H9 (cell line): Measurements from ENCODE around the gene TGM3. TPM values are rescaled to one million over a fixed set of nuclear protein-coding genes. Genes with fewer than 3 reads are reported as not detected.

Source experiments
- DNase-seq: peaks from one replicate; pipeline ENCODE4 v3.0.0-alpha.2; 2017
- H2AFZ ChIP-seq: one replicate; pipeline ENCODE4 v1.6.1; 2013; ENCODE audit warnings: mild to moderate bottlenecking, low read length, control low read depth, moderate library complexity
- H2AK5ac ChIP-seq: 2 replicates; pipeline ENCODE4 v1.6.1; 2013; ENCODE audit warnings: low read length, control low read depth, mixed read lengths; ENCODE audit not compliant: insufficient read length
- H2BK120ac ChIP-seq: one replicate; pipeline ENCODE4 v1.6.1; 2013; ENCODE audit warnings: low read depth, mild to moderate bottlenecking, low read length, control low read depth, inconsistent platforms; ENCODE audit not compliant: poor library complexity, severe bottlenecking
- H2BK12ac ChIP-seq: 2 replicates; pipeline ENCODE4 v1.6.1; 2013; ENCODE audit warnings: low read length, control low read depth, mixed read lengths, low read depth; ENCODE audit not compliant: insufficient read length
- H2BK15ac ChIP-seq: 2 replicates; pipeline ENCODE4 v1.6.1; 2013; ENCODE audit warnings: low read depth, low read length, control low read depth
- H2BK20ac ChIP-seq: one replicate; pipeline ENCODE4 v1.6.1; 2013; ENCODE audit warnings: low read depth, mild to moderate bottlenecking, low read length, control low read depth, inconsistent platforms; ENCODE audit not compliant: poor library complexity, severe bottlenecking
- H2BK5ac ChIP-seq: 2 replicates; pipeline ENCODE4 v1.6.1; 2013; ENCODE audit warnings: low read length, control low read depth, mixed read lengths; ENCODE audit not compliant: insufficient read length
- H3K14ac ChIP-seq: 2 replicates; pipeline ENCODE4 v1.6.1; 2013; ENCODE audit warnings: low read length, control low read depth; ENCODE audit not compliant: insufficient read depth
- H3K18ac ChIP-seq: 2 replicates; pipeline ENCODE4 v1.6.1; 2013; ENCODE audit warnings: low read depth, mild to moderate bottlenecking, mixed read lengths, low read length, control low read depth; ENCODE audit not compliant: insufficient read length
- H3K23ac ChIP-seq: 2 replicates; pipeline ENCODE4 v1.6.1; 2013; ENCODE audit warnings: low read length, control low read depth, mixed read lengths, low read depth; ENCODE audit not compliant: insufficient read length
- H3K23me2 ChIP-seq: 2 replicates; pipeline ENCODE4 v1.6.1; 2013; ENCODE audit warnings: low read depth, mild to moderate bottlenecking, mixed read lengths, low read length, control low read depth; ENCODE audit not compliant: insufficient read length, poor library complexity, severe bottlenecking
- H3K27ac ChIP-seq: 2 replicates; pipeline ENCODE4 v1.5.1; 2013; ENCODE audit warnings: low read length, control low read depth, mixed read lengths, low read depth; ENCODE audit not compliant: insufficient read length
- H3K27me3 ChIP-seq: 2 replicates; pipeline ENCODE4 v1.6.1; 2013; ENCODE audit warnings: low read length, control low read depth, inconsistent platforms; ENCODE audit not compliant: insufficient read depth
- H3K4ac ChIP-seq: 2 replicates; pipeline ENCODE4 v1.6.1; 2013; ENCODE audit warnings: low read depth, mild to moderate bottlenecking, control low read depth, inconsistent platforms, low read length, moderate library complexity
- H3K4me1 ChIP-seq: 2 replicates; pipeline ENCODE4 v1.6.1; 2013; ENCODE audit warnings: low read length, control low read depth, inconsistent platforms; ENCODE audit not compliant: insufficient read depth
- H3K4me2 ChIP-seq: 2 replicates; pipeline ENCODE4 v1.6.1; 2013; ENCODE audit warnings: low read length, control low read depth, mixed read lengths; ENCODE audit not compliant: insufficient read length, insufficient read depth
- H3K56ac ChIP-seq: 2 replicates; pipeline ENCODE4 v1.6.1; 2013; ENCODE audit warnings: low read depth, mild to moderate bottlenecking, mixed read lengths, low read length, control low read depth; ENCODE audit not compliant: insufficient read length
- H3K79me1 ChIP-seq: 2 replicates; pipeline ENCODE4 v1.6.1; 2013; ENCODE audit warnings: low read depth, mild to moderate bottlenecking, moderate library complexity, low read length, control low read depth, inconsistent platforms; ENCODE audit not compliant: insufficient read depth, poor library complexity, severe bottlenecking
- H3K79me2 ChIP-seq: 2 replicates; pipeline ENCODE4 v1.6.1; 2013; ENCODE audit warnings: low read length, control low read depth, inconsistent platforms; ENCODE audit not compliant: insufficient read depth
- H3K9ac ChIP-seq: 2 replicates; pipeline ENCODE4 v1.6.1; 2013; ENCODE audit warnings: low read length, control low read depth, mixed read lengths; ENCODE audit not compliant: insufficient read length; ENCODE audit errors: extremely low read depth
- H3K9me3 ChIP-seq: one replicate; pipeline ENCODE4 v1.6.1; 2013; ENCODE audit warnings: low read depth, low read length, inconsistent platforms; ENCODE audit not compliant: control insufficient read depth
- H3T11ph ChIP-seq: one replicate; pipeline ENCODE4 v1.6.1; 2013; ENCODE audit warnings: mild to moderate bottlenecking, low read length, control low read depth, inconsistent platforms
- H4K20me1 ChIP-seq: one replicate; pipeline ENCODE4 v1.6.1; 2013; ENCODE audit not compliant: control insufficient read depth, insufficient read length, insufficient read depth
- H4K5ac ChIP-seq: 2 replicates; pipeline ENCODE4 v1.6.1; 2013; ENCODE audit warnings: low read depth, mild to moderate bottlenecking, mixed read lengths, low read length, control low read depth; ENCODE audit not compliant: insufficient read length
- H4K8ac ChIP-seq: replicated peaks from 2 replicates; pipeline ENCODE4 v1.6.1; 2013; ENCODE audit warnings: low read length, control low read depth, mixed read lengths, low read depth; ENCODE audit not compliant: insufficient read length
- H4K91ac ChIP-seq: 2 replicates; pipeline ENCODE4 v1.6.1; 2013; ENCODE audit warnings: low read depth, mild to moderate bottlenecking, moderate library complexity, mixed read lengths, low read length, control low read depth; ENCODE audit not compliant: insufficient read length
- H3K27ac Mint-ChIP-seq, 3 experiments: 2 replicates in 2 of 3; 3 replicates in 1 of 3; pipeline ENCODE4 v1.8.0; 2020 to 2021; ENCODE audit warnings: mixed read lengths in 3 of 3, mild to moderate bottlenecking in 1 of 3, moderate library complexity in 1 of 3
- H3K27me3 Mint-ChIP-seq: 2 replicates; pipeline ENCODE4 v1.8.0; 2021; ENCODE audit warnings: low read depth, mild to moderate bottlenecking, moderate library complexity, mixed read lengths
- H3K36me3 Mint-ChIP-seq, 3 experiments: 2 replicates in 2 of 3; 3 replicates in 1 of 3; pipeline ENCODE4 v1.8.0; 2020 to 2021; ENCODE audit warnings: low read depth in 3 of 3, mixed read lengths in 3 of 3; ENCODE audit not compliant: insufficient read depth in 1 of 3
- H3K4me1 Mint-ChIP-seq, 2 experiments: 2 replicates each; pipeline ENCODE4 v1.8.0; 2020; ENCODE audit warnings: mixed read lengths in 2 of 2
- H3K4me3 Mint-ChIP-seq, 2 experiments: 2 replicates in 1 of 2; 3 replicates in 1 of 2; pipeline ENCODE4 v1.8.0; 2020 to 2021; ENCODE audit warnings: mild to moderate bottlenecking in 2 of 2, mixed read lengths in 2 of 2, moderate library complexity in 1 of 2
- H3K9me3 Mint-ChIP-seq, 2 experiments: 2 replicates in 1 of 2; 3 replicates in 1 of 2; pipeline ENCODE4 v1.8.0; 2020; ENCODE audit warnings: mild to moderate bottlenecking in 2 of 2, mixed read lengths in 2 of 2, moderate library complexity in 1 of 2
- CTCF ChIP-seq: fragments of 200-600 bp; sonication (generic); conservative IDR thresholded peaks from 3 replicates; pipeline ENCODE4 v1.8.0; 2021; ENCODE audit warnings: antibody characterized with exemption, mild to moderate bottlenecking
- WGBS: extraction: QIAGEN DNeasy Blood & Tissue Kit; methylation state at CpG from one replicate; pipeline ENCODE4 v1.1.7; 2013; ENCODE audit warnings: missing lambda C conversion rate, low lambda C conversion rate, mixed read lengths; ENCODE audit not compliant: insufficient read length; ENCODE audit errors: extremely low coverage; 5-methylcytosine and 5-hydroxymethylcytosine counted together
- total RNA-seq: library from RNA; stranded (reverse); gene quantifications from 2 replicates; pipeline ENCODE4 v1.2.1, GENCODE V29; 2021

TGM3 gene
- total RNA-seq, 1 experiment from 2014 or later, result not detected

GRCh38 chr20:2307136-2307535, 11.3 kb downstream of the TGM3 start:
- Histone ChIP-seq H2BK12ac (no peak overlapping the region), H3K9me3 (no peaks in the 10 kb centered on the region), H3K23ac (no peak overlapping the region), H2BK20ac (no peak overlapping the region), H3K23me2 (no peaks in the 10 kb centered on the region), H4K20me1 (no peaks in the 10 kb centered on the region), H3K27me3 (no peaks in the 10 kb centered on the region), H2BK15ac (no peak overlapping the region), H3K79me2 (no peaks in the 10 kb centered on the region), H3K79me1 (no peaks in the 10 kb centered on the region), H3K18ac (no peak overlapping the region), H4K91ac (no peak overlapping the region), H4K8ac (no peak overlapping the region), H3K27ac (no peak overlapping the region), H3K14ac (no peak overlapping the region), H2BK120ac (no peak overlapping the region), H3K4me2 (no peak overlapping the region), H3K4ac (no peak overlapping the region), H3K4me1 (no peaks in the 10 kb centered on the region), H3K9ac (no peak overlapping the region), H2BK5ac (no peak overlapping the region), H3T11ph (no peak overlapping the region), H2AK5ac (no peak overlapping the region), H4K5ac (no peak overlapping the region), H3K56ac (no peak overlapping the region), H2AFZ (no peak overlapping the region)
- no CpG with 5 or more reads among the region's 4 CpGs for WGBS
- DNase-seq, result no peak
- Mint-ChIP-seq H3K4me3 (no peak overlapping the region), H3K27ac (no peak overlapping the region), H3K36me3 (no peaks in the 10 kb centered on the region), H3K27me3 (peaks cover 4% of the 10 kb centered on the region; the same call in 1 of the 2 replicates), H3K4me1 (peaks cover 5 to 11% of the 10 kb centered on the region in 2 experiments), H3K9me3 (no peaks in the 10 kb centered on the region)
- TF ChIP-seq CTCF, result no peak
